NCI-H1436 treated with DMSO at 0.1 percent for 48 hours (cell line): ENCODE results near the gene ENC1.
A peak's percentile ranks its signal among the peaks of the same experiment; 100 is the strongest.

Source experiments
- DNase-seq: peaks from one replicate; lab custom pipeline; 2025; lab: John Stamatoyannopoulos, UW

Gene ENC1

GRCh38 chr5:74655716-74656115 is 15.2 kb upstream of the ENC1 start:
- DNase-seq, result no peak

GRCh38 chr5:74655206-74655605 is 14.7 kb upstream of the ENC1 start:
- DNase-seq, result no peak

DNA sequence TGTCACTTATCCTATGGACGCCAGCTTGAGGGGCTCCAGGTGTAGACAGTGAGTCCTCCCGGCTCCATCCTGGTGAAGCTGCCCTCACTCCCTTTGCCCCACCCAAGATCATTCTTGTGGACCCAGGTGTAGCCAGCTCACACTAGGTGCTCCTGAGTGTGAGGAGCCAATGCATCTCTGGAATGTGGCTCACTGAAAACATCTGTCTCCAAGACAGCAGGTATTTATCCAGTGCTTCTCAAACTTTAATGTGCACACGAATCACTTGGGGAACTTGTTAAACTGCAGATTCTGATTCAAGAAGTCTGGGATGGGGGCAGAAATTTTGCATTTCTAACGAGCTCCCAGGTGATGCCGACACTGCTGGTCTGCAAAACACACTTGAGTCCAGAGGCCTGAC is 13.5 kb upstream of the ENC1 start:
- DNase-seq, result no peak

GRCh38 chr5:74652576-74652975 is 12.0 kb upstream of the ENC1 start:
- no peak for DNase-seq

DNA sequence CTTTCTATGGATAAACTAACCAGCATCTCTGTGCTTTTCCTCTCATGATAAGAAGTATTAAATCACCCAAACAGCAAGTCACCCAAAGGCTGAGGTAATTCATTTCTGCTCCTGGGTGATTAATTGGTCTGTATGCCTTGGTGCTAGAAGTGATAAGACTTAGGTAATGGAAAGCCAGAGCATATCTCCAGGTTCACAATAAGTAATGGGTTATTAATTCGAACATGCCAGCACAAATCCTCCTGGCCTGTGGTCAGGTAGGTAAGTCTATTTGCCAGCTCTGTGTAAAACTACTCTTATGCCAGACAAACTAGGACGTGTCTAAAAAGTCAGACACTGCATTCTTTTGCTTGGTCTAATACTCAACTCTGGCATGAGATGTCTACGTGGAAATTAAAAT is 11.2 kb upstream of the ENC1 start:
- no peak for DNase-seq

- no peak for DNase-seq
These were observed 9.0 kb upstream of the ENC1 start for GRCh38 chr5:74649421-74649973.

GRCh38 chr5:74648835-74649293 is 8.3 kb upstream of the ENC1 start:
- no peak for DNase-seq

DNA sequence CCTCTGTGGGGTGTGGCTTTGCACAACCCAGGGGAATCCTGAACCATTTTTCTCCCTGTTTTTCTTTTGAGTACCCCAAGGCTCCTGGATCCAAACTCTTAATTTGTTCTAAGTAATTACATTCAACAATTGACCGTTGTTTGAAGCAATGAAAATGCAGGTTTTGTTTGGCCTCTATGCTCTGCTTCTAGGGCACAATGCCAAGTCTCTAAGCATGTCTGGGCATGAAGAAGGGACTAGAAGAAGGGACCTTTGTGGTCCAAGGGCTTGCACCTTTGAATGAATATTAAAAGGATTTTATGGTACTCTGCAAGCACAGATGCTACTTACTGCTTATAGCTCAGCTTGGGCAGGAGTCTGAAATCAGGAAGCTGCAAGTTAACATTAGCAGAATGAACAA is 6.6 kb upstream of the ENC1 start:
- peak; percentile 8 for DNase-seq

GRCh38 chr5:74643111-74643562 is 2.6 kb upstream of the ENC1 start:
- DNase-seq, result no peak

GRCh38 chr5:74642543-74642863 is 2.0 kb upstream of the ENC1 start:
- DNase-seq, result no peak

DNA sequence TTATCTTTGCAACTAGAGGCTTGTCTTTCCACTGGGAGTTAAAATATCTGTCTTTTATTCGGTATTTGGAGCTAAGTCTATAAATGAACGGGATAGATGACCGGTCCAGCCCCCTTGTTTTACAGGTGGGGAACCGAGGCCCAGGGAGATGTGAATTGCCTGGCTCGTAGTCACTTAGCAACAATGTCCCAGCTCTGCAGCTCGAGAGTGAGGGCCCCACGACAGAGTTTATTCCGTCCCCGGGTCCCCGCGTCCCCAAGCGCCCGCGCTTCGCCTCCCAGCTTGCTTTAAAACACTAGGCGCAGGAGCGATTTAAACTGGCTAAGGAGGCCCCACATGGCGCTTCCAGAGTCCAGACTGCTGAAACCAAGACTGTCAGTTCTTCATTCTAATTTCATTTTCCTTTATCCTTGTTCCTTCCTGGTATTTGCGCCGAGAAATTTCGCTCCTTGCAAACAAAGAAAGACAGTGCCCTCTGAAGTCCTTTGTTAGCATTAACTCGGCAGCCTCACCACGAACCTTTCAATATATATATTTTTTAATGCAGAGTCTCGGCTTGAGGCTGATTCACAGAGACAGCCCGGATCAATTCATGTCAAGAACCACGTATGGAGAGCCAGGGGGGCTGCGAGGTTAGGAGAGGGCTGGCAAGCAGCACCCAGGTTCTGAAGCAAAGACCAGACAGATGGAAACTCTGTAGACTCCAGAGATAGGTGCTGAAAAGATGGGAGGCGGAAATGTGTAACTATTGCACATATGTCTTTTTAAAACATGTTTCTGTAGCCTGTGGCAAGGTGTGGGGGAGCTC is 1.4 kb upstream of the ENC1 start:
- DNase-seq, result peak; percentile 27

DNA sequence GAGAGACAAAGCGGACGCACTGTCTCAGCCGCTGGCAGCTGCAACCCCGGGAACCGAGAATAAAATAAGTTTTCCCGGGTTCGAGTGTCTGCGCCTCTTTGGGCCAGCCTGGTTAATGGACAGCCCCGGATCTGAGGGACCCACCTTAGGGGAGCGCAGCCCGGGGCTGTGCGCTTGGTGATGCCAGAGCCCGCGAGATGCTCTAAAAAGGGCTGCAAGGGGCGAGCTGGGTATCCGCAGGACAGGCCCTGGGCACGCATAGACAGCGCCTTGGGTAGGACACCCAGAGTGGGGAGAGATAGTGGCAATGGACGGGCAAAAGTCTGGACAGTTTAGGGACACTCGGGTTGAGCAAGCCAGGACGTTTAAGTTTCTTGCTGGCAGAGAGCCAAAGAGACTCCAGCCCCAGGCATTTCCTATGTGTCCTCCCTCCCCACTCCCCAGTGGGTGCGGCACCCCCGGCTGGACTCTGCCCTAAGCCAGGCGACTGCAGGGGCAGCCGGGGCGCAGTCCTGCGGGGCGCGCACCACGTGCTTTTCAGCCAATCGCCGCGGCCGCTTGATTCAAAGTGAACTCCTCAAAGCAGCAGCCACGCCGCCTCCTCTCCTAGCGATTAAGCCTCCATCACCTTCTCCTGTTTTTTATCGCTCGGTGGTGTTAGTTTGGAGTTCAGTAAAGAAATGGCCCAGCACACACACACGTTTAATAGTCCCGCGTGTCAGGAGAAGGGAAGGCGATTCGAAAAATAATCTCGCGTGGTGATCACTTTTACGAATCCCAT is 616 bp upstream of the ENC1 start:
- no peak for DNase-seq

DNA sequence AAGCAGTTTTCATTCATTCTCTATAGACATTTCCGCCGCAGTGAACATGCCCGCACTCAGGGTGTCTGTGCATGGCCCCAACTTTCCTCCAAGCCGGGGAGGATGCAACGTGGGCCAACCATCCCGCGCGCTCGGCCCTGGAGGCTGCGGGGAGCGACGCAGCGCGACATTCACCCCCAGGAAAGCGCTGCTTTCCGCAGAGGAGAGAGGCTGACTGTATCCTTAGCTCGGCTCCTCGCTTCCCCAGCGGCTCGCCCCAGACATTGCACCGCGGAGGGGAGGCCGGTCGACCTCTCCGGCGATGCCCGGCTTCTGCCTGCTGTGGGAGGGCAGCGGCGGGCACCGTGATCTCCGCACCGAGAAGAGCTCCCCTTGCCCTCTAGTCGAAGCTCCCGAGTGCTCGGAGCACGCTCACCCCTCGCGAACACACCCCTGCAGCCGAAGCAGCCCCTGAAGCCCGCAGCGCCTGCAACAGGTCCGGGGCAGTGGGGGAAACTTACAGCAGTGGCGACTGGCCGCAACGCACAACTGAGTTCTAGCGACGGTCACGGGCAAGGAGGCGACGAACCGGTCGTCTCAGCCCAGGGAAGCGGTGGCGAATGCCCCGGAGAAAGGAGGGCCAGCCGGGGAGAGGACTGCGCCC is 600 bp downstream of the ENC1 start:
- DNase-seq, result no peak

- no peak for DNase-seq
These were observed 1.3 kb downstream of the ENC1 start for GRCh38 chr5:74638970-74639806.

- no peak for DNase-seq
These were observed 2.0 kb downstream of the ENC1 start for GRCh38 chr5:74638544-74638969.

DNA sequence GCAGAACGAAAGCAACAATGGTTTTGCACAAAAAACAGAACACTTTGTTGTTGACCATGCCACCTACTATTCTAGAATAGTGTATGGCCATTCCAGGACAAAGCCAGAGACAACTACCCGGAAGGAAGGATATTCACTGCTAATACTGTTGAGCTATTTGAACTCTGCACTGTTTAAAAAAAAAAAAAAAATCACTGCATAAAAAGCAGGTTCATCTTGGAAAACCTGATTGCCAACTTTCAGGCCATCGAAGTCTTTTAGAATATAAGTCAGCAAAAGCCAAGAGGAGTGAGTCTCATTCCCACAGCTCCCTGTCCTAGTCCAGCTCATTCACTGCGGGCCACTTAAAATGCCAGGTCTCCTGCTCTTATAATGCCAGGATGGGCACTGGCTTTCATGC is 4.0 kb downstream of the ENC1 start:
- DNase-seq, result no peak

DNA sequence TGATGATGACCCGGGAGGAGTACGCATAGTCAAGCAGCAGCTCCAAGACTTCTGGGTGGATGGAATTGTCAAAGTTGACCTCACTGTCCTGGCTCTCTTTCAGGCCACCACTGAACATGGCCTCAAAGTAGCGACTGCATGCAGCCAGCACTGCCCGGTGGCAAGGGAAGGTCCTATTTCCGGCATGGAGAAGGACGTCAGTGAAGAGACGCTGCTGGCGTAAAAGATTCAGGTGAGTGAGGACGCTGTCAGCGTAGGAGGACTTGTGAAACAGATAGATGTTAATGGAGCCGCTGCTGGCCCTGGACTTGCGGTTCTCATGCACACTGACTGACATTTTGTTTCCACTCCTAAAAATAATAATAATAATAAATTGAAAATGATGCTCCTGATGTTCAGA is 4.4 kb downstream of the ENC1 start:
- no peak for DNase-seq

DNA sequence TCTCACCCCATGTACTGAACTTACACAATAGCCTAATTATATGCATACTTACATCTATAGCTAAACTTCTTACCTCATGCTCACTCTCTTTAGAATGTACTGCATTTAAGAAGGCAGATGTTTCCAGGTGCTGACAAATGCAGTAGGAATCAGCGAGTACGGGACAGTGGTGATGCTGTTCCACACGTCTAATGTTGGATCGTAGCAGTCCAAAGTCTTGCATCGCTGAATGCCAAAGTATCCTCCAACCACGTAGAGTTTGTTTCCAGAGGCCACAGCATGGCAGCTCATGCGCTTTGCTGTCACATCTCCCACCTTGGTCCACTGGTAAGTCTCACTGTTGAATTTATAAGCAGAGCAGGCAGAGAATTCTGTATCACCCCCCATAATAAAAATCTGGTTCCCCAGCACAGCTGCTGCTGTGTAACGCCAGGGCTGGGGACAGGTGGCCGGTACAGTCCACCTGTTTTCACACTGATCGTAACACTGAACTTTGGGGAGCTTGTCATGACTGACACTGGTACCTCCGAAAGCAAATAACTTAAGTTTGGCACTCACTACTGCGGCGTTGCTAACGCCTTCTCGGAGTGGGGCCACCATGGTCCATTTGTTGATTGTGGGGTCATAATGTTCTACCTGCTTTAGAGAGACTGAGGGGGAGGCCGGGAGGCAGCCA is 5.8 kb downstream of the ENC1 start:
- DNase-seq, result no peak

- no peak for DNase-seq
These were observed 6.8 kb downstream of the ENC1 start for GRCh38 chr5:74633695-74634094.

DNA sequence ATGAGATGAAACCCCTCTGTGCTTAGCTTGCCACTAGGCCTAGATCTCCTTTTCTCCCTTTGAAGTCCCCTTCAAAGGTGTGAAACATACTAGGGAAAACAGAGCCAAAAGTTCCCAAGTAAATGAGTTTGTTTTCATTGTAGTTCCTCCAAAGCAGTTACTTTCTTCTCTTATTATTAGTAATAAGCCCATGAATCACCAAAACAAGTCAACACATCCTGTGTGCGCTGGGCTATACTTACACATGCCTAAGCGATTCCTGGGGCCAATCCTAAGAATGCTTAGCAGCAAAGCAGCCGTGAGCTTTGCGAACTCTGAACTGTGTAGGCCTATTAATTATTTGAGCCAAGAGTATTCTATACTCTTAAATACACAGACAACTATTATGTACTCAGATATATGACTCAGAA is 7.6 kb downstream of the ENC1 start:
- no peak for DNase-seq
